Progenitor cell of endocrine pancreas (in vitro differentiated cells): ENCODE results near the gene THSD4. TPM values are rescaled to one million over a fixed set of nuclear protein-coding genes. Genes with fewer than 3 reads are reported as not detected.

ENCODE experiments used
- DNase-seq: peaks from one replicate; pipeline ENCODE4 v3.0.0; 2021; ENCODE audit warnings: low spot score; ENCODE audit not compliant: unreplicated experiment
- H3K27ac Mint-ChIP-seq: 2 replicates; pipeline ENCODE4 v1.8.0; 2021; ENCODE audit warnings: mild to moderate bottlenecking, moderate library complexity, mixed read lengths
- H3K27me3 Mint-ChIP-seq: 2 replicates; pipeline ENCODE4 v1.8.0; 2021; ENCODE audit warnings: mixed read lengths
- H3K36me3 Mint-ChIP-seq: 2 replicates; pipeline ENCODE4 v1.8.0; 2022; ENCODE audit warnings: mixed read lengths; ENCODE audit not compliant: insufficient read depth
- H3K4me1 Mint-ChIP-seq: 2 replicates; pipeline ENCODE4 v1.8.0; 2021; ENCODE audit warnings: low read depth, mixed read lengths
- H3K4me3 Mint-ChIP-seq: 2 replicates; pipeline ENCODE4 v1.8.0; 2021; ENCODE audit warnings: low read depth, mild to moderate bottlenecking, moderate library complexity, mixed read lengths
- H3K9me3 Mint-ChIP-seq: 2 replicates; pipeline ENCODE4 v1.8.0; 2021; ENCODE audit warnings: low read depth, mixed read lengths
- total RNA-seq: library from RNA; stranded (reverse); gene quantifications from 2 replicates; pipeline ENCODE4 v1.2.1, GENCODE V29; 2021
- TF ChIP-seq, protein P1 (sequence below): fragments of 200-600 bp; sonication (generic); IDR thresholded peaks from one replicate; pipeline ENCODE4 v1.5.0; 2021; ENCODE audit warnings: antibody characterized with exemption, mild to moderate bottlenecking; ENCODE audit not compliant: unreplicated experiment

THSD4 gene
- total RNA-seq, 1 donor from 2014 or later, result 6.8 TPM

DNA sequence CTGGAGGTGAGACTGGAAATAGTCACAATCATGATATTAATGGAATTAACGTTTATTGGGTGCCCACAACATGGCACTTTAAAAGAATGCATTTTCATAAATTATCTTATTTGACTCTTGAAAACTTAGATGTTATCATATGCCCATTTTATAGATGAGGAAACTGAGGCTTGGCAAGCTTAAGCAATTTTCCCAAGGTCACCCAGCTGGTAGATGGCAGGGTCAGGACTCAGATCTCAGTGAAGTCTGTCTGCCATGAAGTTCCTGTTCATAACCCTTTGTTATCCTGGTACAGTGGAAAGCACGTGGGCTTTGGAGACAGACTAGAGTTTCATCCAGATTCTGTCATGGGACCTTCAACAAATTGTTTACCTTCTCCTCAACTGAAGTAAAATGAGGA is 520.5 kb downstream of the THSD4 start:
- H3K4me3 Mint-ChIP-seq, result no peak overlapping the region
- H3K27ac Mint-ChIP-seq, result peak overlapping the region; percentile 20
- H3K27me3 Mint-ChIP-seq, result peaks cover 29% of the 10 kb centered on the region
- TF ChIP-seq, protein P1, sequence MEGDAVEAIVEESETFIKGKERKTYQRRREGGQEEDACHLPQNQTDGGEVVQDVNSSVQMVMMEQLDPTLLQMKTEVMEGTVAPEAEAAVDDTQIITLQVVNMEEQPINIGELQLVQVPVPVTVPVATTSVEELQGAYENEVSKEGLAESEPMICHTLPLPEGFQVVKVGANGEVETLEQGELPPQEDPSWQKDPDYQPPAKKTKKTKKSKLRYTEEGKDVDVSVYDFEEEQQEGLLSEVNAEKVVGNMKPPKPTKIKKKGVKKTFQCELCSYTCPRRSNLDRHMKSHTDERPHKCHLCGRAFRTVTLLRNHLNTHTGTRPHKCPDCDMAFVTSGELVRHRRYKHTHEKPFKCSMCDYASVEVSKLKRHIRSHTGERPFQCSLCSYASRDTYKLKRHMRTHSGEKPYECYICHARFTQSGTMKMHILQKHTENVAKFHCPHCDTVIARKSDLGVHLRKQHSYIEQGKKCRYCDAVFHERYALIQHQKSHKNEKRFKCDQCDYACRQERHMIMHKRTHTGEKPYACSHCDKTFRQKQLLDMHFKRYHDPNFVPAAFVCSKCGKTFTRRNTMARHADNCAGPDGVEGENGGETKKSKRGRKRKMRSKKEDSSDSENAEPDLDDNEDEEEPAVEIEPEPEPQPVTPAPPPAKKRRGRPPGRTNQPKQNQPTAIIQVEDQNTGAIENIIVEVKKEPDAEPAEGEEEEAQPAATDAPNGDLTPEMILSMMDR, result no peak
- DNase-seq, result no peak
- H3K36me3 Mint-ChIP-seq, result no peaks in the 10 kb centered on the region
- peaks cover 13% of the 10 kb centered on the region for H3K4me1 Mint-ChIP-seq
- peaks cover 3% of the 10 kb centered on the region for H3K9me3 Mint-ChIP-seq

DNA sequence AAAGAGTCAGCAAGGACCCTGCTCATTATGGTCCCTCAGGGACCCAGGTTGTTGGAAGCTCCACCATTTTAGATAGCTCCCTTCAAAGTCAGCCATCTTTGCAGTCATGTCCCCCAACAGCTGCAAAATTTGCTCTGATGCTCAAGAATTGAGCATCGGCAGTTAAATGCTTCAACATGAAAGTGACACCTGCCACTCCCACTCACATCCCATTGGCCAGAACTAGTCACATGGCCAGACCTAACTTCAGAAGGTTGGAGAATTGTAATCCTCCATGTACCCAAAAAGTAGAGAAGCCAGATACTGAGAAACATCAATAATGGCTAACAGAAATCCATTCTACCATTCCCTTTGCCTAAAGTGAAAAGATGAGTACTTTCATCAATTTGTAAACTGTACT is 523.6 kb downstream of the THSD4 start:
- no peak overlapping the region for H3K4me3 Mint-ChIP-seq

DNA sequence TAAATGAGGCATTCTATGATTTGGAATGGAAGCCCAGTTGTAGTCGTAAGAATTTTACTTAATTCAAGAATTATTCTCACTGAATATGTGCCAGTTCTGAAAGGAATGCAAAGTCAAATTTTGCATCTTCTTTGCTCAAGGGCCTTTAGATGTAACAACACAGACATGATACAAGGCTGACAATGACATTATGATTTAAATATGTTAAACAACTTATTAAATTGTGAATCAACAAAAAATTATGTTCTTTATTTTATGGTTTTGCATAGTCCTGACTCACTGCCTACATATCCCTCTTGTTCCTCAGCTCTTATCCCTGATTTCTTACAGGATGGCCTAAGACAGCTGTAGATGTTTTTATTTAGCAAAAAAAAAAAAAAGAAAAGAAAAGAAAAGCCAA is 524.2 kb downstream of the THSD4 start:
- Mint-ChIP-seq H3K4me1 (peaks cover 11% of the 10 kb centered on the region), H3K27me3 (peaks cover 19% of the 10 kb centered on the region)
- DNase-seq, result no peak

More for the DNA sequence above, 523.6 kb downstream of the THSD4 start:
- TF ChIP-seq, protein P1, result no peak
- H3K27ac Mint-ChIP-seq, result no peak overlapping the region
- no peaks in the 10 kb centered on the region for H3K36me3 Mint-ChIP-seq
- DNase-seq, result no peak
- H3K4me1 Mint-ChIP-seq, result peaks cover 13% of the 10 kb centered on the region
- H3K27me3 Mint-ChIP-seq, result peaks cover 22% of the 10 kb centered on the region
- H3K9me3 Mint-ChIP-seq, result no peaks in the 10 kb centered on the region

DNA sequence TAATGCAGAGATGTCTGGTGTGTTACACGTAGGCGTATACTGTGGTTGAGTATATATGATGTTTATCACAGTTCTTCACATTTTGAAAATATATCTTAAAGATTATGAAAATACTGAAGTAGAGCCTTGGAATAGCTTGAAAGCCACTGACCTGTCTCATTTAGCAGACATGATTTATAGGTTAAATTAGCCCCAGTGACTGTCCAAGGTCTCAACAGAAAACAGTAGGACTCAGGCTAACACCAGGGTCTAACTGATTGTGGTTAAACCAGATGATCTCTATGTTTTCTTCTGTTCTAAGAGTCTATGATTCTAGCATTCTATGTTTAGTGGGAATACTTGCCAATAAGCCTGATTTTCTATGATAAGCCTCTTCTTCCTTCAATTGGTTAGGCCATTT is 528.6 kb downstream of the THSD4 start:
- Mint-ChIP-seq H3K27me3 (peaks cover 23% of the 10 kb centered on the region), H3K9me3 (no peaks in the 10 kb centered on the region), H3K27ac (no peak overlapping the region), H3K36me3 (no peaks in the 10 kb centered on the region), H3K4me3 (no peak overlapping the region), H3K4me1 (no peaks in the 10 kb centered on the region)
- TF ChIP-seq, protein P1, result no peak
- DNase-seq, result no peak

More for the DNA sequence above, 524.2 kb downstream of the THSD4 start:
- Mint-ChIP-seq H3K36me3 (no peaks in the 10 kb centered on the region), H3K9me3 (no peaks in the 10 kb centered on the region), H3K4me3 (no peak overlapping the region), H3K27ac (no peak overlapping the region)
- TF ChIP-seq, protein P1, result no peak

DNA sequence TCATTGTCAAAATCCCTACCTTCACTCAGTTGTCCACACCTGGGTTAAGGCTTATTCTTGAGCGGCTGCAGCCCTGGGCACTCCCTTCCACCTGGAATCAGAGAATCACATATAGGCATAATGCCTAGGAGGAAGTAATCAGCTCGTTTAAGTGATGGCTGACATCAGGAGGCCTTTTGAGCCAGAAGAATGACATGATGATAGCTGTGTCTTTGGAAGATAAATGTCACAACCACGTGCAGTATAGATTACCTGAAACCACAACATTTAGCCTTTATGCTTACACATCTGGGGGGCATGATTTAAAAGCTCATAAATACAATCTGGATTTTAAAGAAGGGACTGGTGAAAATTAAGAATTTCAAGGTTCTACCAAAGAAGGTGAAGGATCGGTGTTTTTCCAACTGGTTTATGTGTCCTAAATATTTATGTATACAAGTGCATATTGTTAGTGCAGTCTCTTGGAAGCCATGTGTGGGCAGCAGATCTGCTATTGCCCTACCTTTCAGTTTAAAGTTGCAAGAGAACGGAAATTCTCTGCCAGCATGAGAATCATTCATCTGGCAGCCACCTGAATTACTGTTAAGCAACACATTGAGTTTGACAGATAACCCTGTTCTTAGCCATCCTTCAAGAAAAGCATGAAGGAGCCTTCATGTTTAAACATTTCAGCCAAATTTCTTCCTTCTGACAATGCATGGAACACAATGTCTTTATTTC is 531.7 kb downstream of the THSD4 start:
- Mint-ChIP-seq H3K4me3 (no peak overlapping the region), H3K36me3 (no peaks in the 10 kb centered on the region), H3K9me3 (no peaks in the 10 kb centered on the region), H3K27ac (no peak overlapping the region), H3K4me1 (no peaks in the 10 kb centered on the region), H3K27me3 (peaks cover 20% of the 10 kb centered on the region)
- TF ChIP-seq, protein P1, result no peak
- no peak for DNase-seq
